K562 (cell line): ENCODE results near the gene CISD2. TPM values are rescaled to one million over a fixed set of nuclear protein-coding genes. Genes with fewer than 3 reads are reported as not detected.

ENCODE experiments used
- ATAC-seq: fragments of 200-7000 bp; cut with Tn5 transposase; 3 replicates; pipeline ENCODE4 v1.9.1; 2020; ENCODE audit warnings: moderate library complexity
- BruUV-seq: library from RNA; stranded (reverse); fragments of 400-500 nt; replicated peaks from 2 replicates; lab custom pipeline; 2021; lab: Mats Ljungman, UMichigan
- CTCF ChIA-PET: fragments of 300-600 bp; formaldehyde crosslinking; extraction: SDS; loops from one replicate; lab custom pipeline; 2021; ENCODE audit warnings: low intra/inter-chr PET ratio; lab: Yijun Ruan, JAX
- POLR2A ChIA-PET: fragments of 300-600, 350-650 bp; sonication (Branson Sonifier 250); formaldehyde crosslinking; extraction: SDS; loops from one replicate; lab custom pipeline; 2021; ENCODE audit warnings: antibody characterized with exemption, inconsistent platforms; lab: Yijun Ruan, JAX
- DNase-seq, 4 experiments: peaks; one replicate each; pipeline versions ENCODE4 v3.0.0 to v3.0.0-alpha.2; 2011 to 2018; ENCODE audit warnings: low spot score in 3 of 4, mixed read lengths in 3 of 4; ENCODE audit errors: extremely low read depth in 1 of 4
- FAIRE-seq: peaks from 2 replicates; lab custom pipeline; 2011; peaks lifted over from hg19 to GRCh38; lab: Jason Lieb, UNC
- H2AFZ ChIP-seq: 2 replicates; pipeline ENCODE4 v1.6.0; 2011; ENCODE audit warnings: low read depth, low read length, control low read depth, inconsistent platforms
- H3K27ac ChIP-seq: fragments of 200-600 bp; 3 replicates; pipeline ENCODE4 v1.8.0; 2011; ENCODE audit warnings: low read depth, mild to moderate bottlenecking, control low read depth, inconsistent platforms, low read length, moderate library complexity, mixed read lengths; ENCODE audit errors: extremely low read depth
- H3K27me3 ChIP-seq, 2 experiments: fragments of 300-600 bp in 1 of 2; 2 replicates in 1 of 2; 3 replicates in 1 of 2; pipeline versions ENCODE4 v1.6.0 to v1.8.0; 2011; ENCODE audit warnings: inconsistent platforms in 2 of 2, low read length in 2 of 2, mild to moderate bottlenecking in 1 of 2, mixed read lengths in 1 of 2, moderate library complexity in 1 of 2; ENCODE audit not compliant: control insufficient read depth in 2 of 2, insufficient read depth in 2 of 2
- H3K36me3 ChIP-seq: fragments of 300-600 bp; 3 replicates; pipeline ENCODE4 v1.8.0; 2011; ENCODE audit warnings: mild to moderate bottlenecking, low read length, inconsistent platforms; ENCODE audit not compliant: control insufficient read depth, insufficient read depth
- H3K4me1 ChIP-seq, 2 experiments: fragments of 200-600 bp in 1 of 2; replicated peaks in 1 of 2; 2 replicates in 1 of 2; 3 replicates in 1 of 2; pipeline versions ENCODE4 v1.5.1 to v1.8.0; 2011; ENCODE audit warnings: inconsistent platforms in 2 of 2, low read length in 2 of 2, mild to moderate bottlenecking in 1 of 2, mixed read lengths in 1 of 2, moderate library complexity in 1 of 2; ENCODE audit not compliant: control insufficient read depth in 2 of 2, insufficient read depth in 2 of 2
- H3K4me2 ChIP-seq: 2 replicates; pipeline ENCODE4 v1.6.1; 2011; ENCODE audit warnings: low read length, control low read depth, inconsistent platforms, mixed read lengths; ENCODE audit not compliant: insufficient read depth
- H3K4me3 ChIP-seq: fragments of 200-600 bp; sonication (generic), shearing (Covaris generic); 2 replicates; pipeline ENCODE4 v1.5.1; 2016; ENCODE audit warnings: control low read depth, inconsistent platforms
- H3K79me2 ChIP-seq: fragments of 200-600 bp; 3 replicates; pipeline ENCODE4 v1.8.0; 2011; ENCODE audit warnings: low read length, inconsistent platforms; ENCODE audit not compliant: control insufficient read depth, insufficient read depth
- H3K9ac ChIP-seq, 2 experiments: 2 replicates each; pipeline versions ENCODE4 v1.6.0 to v1.6.1; 2011; ENCODE audit warnings: low read depth in 2 of 2, low read length in 2 of 2, control low read depth in 1 of 2, inconsistent platforms in 1 of 2, mild to moderate bottlenecking in 1 of 2, mixed read lengths in 1 of 2; ENCODE audit not compliant: insufficient read depth in 1 of 2
- H3K9me1 ChIP-seq: one replicate; pipeline ENCODE4 v1.6.0; 2011; ENCODE audit warnings: inconsistent platforms, mild to moderate bottlenecking, low read length, moderate library complexity; ENCODE audit not compliant: control insufficient read depth, insufficient read depth
- H3K9me3 ChIP-seq: replicated peaks from 2 replicates; pipeline ENCODE4 v1.5.1; 2011; ENCODE audit warnings: low read depth, low read length, inconsistent platforms; ENCODE audit not compliant: control insufficient read depth, insufficient read depth
- H4K20me1 ChIP-seq: replicated peaks from 2 replicates; pipeline ENCODE4 v1.6.1; 2011; ENCODE audit warnings: low read length, inconsistent platforms, mixed read lengths; ENCODE audit not compliant: control insufficient read depth, insufficient read depth
- BDP1 ChIP-seq: IDR thresholded peaks from 3 replicates; pipeline ENCODE4 v1.6.1; 2011; ENCODE audit not compliant: insufficient read length, insufficient read depth
- CTBP1 ChIP-seq: fragments of 450-650 bp; IDR thresholded peaks from 2 replicates; pipeline ENCODE4 v1.6.1; 2016; ENCODE audit warnings: borderline replicate concordance
- CTCF ChIP-seq, 3 experiments: IDR thresholded peaks in 2 of 3; conservative IDR thresholded peaks in 1 of 3; 2 replicates each; pipeline ENCODE4 v1.5.1; 2011 to 2012; ENCODE audit warnings: low read length in 3 of 3, mild to moderate bottlenecking in 3 of 3, control low read depth in 2 of 3, improper control_type of control experiment in 1 of 3, inconsistent platforms in 1 of 3, low read depth in 1 of 3, mixed read lengths in 1 of 3, moderate library complexity in 1 of 3; ENCODE audit not compliant: insufficient read depth in 2 of 3
- HEY1 ChIP-seq: fragments of 250-450 bp; sonication (Bioruptor Pico); IDR thresholded peaks from 2 replicates; pipeline ENCODE4 v1.5.0; 2020; ENCODE audit warnings: mild to moderate bottlenecking, moderate library complexity, borderline replicate concordance
- MED1 ChIP-seq: sonication (generic); formaldehyde crosslinking; IDR thresholded peaks from 2 replicates; pipeline ENCODE4 v1.8.1; 2023; ENCODE audit warnings: missing genetic modification reagents, borderline replicate concordance
- SAFB2 ChIP-seq: fragments of 200-400 bp; formaldehyde crosslinking; IDR thresholded peaks from 2 replicates; pipeline ENCODE4 v1.6.1; 2018; ENCODE audit warnings: borderline replicate concordance, low read length, low read depth, moderate library complexity; ENCODE audit not compliant: severe bottlenecking
- SMAD2 ChIP-seq: fragments of 150-350 bp; IDR thresholded peaks from 2 replicates; pipeline ENCODE4 v1.6.1; 2014; ENCODE audit warnings: low read depth, mild to moderate bottlenecking, low read length
- SPI1 ChIP-seq: IDR thresholded peaks from 2 replicates; pipeline ENCODE4 v1.6.1; 2011; ENCODE audit warnings: low read depth, low read length, control low read depth, borderline replicate concordance
- ZC3H8 ChIP-seq: fragments of 450-650 bp; IDR thresholded peaks from 2 replicates; pipeline ENCODE4 v1.6.1; 2017
- ZNF316 ChIP-seq: fragments of 450-650 bp; IDR thresholded peaks from 2 replicates; pipeline ENCODE4 v1.6.1; 2016
- ZNF655 ChIP-seq: fragments of 250-450 bp; sonication (Bioruptor Pico); IDR thresholded peaks from 2 replicates; pipeline ENCODE4 v1.5.0; 2021
- ZNF785 ChIP-seq: fragments of 250-450 bp; sonication (Bioruptor Pico); IDR thresholded peaks from 2 replicates; pipeline ENCODE4 v1.4.0; 2020; ENCODE audit warnings: mild to moderate bottlenecking
- WGBS: fragments of 100-300 bp; shearing (Covaris generic); methylation state at CpG from one replicate; pipeline ENCODE4 v1.1.6; 2016; ENCODE audit warnings: low coverage, mixed read lengths; ENCODE audit not compliant: insufficient coverage; ENCODE audit errors: missing lambda C conversion rate; 5-methylcytosine and 5-hydroxymethylcytosine counted together
- in situ Hi-C: fragments of 300-500 bp; cut with MboI; formaldehyde crosslinking; loops from 4 replicates; pipeline ENCODE4 v1.15.0; 2018; ENCODE audit warnings: inconsistent platforms, mixed read lengths
- intact Hi-C: fragments of 100-400 bp; cut with micrococcal nuclease; formaldehyde crosslinking; loops from 2 replicates; pipeline ENCODE4 v1.14.2; 2022
- polyA plus RNA-seq, 8 experiments: library from polyadenylated mRNA; depleted of rRNA in 4 of 8; stranded (reverse) in 5 of 8; unstranded in 3 of 8; fragments of >200 nt; fragmentation: Nextera tagmentation in 2 of 8; fragmentation: Illumina TruSeq in 1 of 8; extraction: Ambion mirVana in 2 of 8; extraction: Trizol in 1 of 8; gene quantifications; 2 replicates each; pipeline versions ENCODE4 v1.2.1 to v1.2.3, GENCODE V29; 2011 to 2014; ENCODE audit warnings: inconsistent platforms in 1 of 8, missing spikeins in 1 of 8
- total RNA-seq, 7 experiments: library from RNA; depleted of rRNA in 6 of 7; stranded (reverse); fragments of >200 nt in 6 of 7; fragmentation: Illumina TruSeq in 2 of 7; extraction: Trizol in 2 of 7; gene quantifications; 2 replicates each; pipeline versions ENCODE4 v1.2.1 to v1.2.3, GENCODE V29; 2011 to 2021; ENCODE audit warnings: low replicate concordance in 1 of 7
- TF ChIP-seq, protein P1 (sequence below): IDR thresholded peaks from 3 replicates; pipeline ENCODE4 v1.6.1; 2011; ENCODE audit warnings: borderline replicate concordance, mild to moderate bottlenecking; ENCODE audit not compliant: insufficient read length, insufficient read depth

CISD2 gene
- total and polyA plus RNA-seq, 9 of the 15 experiments (the other 6 are each of a cell fraction or from before 2014, with no cell fraction given) = 37.8 to 91.4 (median 59.8) TPM

- 0 out of 2 replicates have a peak, but pooled peaks have one; percentile 24 for TF ChIP-seq SPI1
- TF ChIP-seq ZNF316 = peak; percentile 51; the same call in 1 of the 2 replicates
- no peak for TF ChIP-seq HEY1 (CRISPR knock-in tag)
- 62% methylated on average over 1 of the region's 1 CpG for WGBS
- H3K9me1 ChIP-seq = no peaks in the 10 kb centered on the region
- no peaks in the 10 kb centered on the region for H3K27me3 ChIP-seq
- H3K27ac ChIP-seq = no peak overlapping the region
- no peak overlapping the region for H3K4me2 ChIP-seq
- H3K9ac ChIP-seq = no peak overlapping the region
- FAIRE-seq (no peak), DNase-seq (no peak), ATAC-seq (no peak)
- in situ Hi-C loops = no loop called here
- H3K4me1 ChIP-seq = peaks cover 0 to 10% of the 10 kb centered on the region in 2 experiments; a peak in 3 of 5 replicates
- intact Hi-C loops = no loop called here
- CTCF ChIA-PET = no interaction called here
- no TSS peak for BruUV-seq
- peaks cover 43% of the 10 kb centered on the region for H3K79me2 ChIP-seq
- no peak overlapping the region for H3K4me3 ChIP-seq
- no peaks in the 10 kb centered on the region for H4K20me1 ChIP-seq
- POLR2A ChIA-PET = no interaction called here
- no peaks in the 10 kb centered on the region for H3K36me3 ChIP-seq
- H3K9me3 ChIP-seq = peaks cover 12% of the 10 kb centered on the region; the same call in 1 of the 2 replicates
- H2AFZ ChIP-seq = no peak overlapping the region
These were observed 6.8 kb upstream of the CISD2 start for GRCh38 chr4:102862016-102862415.

DNA sequence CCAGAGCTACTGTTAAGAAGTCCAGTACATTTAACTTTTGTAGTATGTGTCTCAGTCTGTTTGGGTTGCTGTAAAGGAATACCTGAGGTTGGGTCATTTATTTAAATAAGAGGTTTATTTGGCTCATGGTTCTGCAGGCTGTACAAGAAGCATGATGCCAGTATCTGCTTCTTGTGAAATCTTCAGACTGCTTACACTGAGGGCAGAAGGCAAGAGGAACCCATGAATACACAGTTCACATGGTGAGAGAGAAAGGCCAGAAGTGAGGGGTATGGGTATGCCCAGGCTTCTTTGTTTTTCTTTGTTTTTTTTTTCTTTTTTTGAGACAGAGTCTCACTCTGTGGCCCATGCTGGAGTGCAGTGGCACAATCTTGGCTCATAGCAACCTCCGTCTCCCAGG is 6.0 kb upstream of the CISD2 start:
- intact Hi-C loops = no loop called here
- POLR2A ChIA-PET = no interaction called here
- TF ChIP-seq, protein P1, sequence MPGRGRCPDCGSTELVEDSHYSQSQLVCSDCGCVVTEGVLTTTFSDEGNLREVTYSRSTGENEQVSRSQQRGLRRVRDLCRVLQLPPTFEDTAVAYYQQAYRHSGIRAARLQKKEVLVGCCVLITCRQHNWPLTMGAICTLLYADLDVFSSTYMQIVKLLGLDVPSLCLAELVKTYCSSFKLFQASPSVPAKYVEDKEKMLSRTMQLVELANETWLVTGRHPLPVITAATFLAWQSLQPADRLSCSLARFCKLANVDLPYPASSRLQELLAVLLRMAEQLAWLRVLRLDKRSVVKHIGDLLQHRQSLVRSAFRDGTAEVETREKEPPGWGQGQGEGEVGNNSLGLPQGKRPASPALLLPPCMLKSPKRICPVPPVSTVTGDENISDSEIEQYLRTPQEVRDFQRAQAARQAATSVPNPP = no peak
- no peak for TF ChIP-seq ZNF785 (CRISPR knock-in tag)
- TF ChIP-seq CTCF (IDR thresholded peaks at IDR 0.05 in 2 of 3, conservative IDR thresholded peaks at IDR 0.05 in 1 of 3; ENCODE audit: insufficient read depth in 2 of 3, low read depth in 1 of 3, low read length in 3 of 3) = no peak
- no peak for TF ChIP-seq CTBP1
- TF ChIP-seq BDP1 = no peak
- TF ChIP-seq SMAD2 = no peak
- TF ChIP-seq ZNF655 (CRISPR knock-in tag) = no peak
- TF ChIP-seq ZC3H8 = no peak
- TF ChIP-seq MED1 = no peak
- no peak for TF ChIP-seq SAFB2

More for the DNA sequence above, 6.0 kb upstream of the CISD2 start:
- H3K4me1 ChIP-seq = peaks cover 0 to 10% of the 10 kb centered on the region in 2 experiments; a peak in 3 of 5 replicates
- H3K27ac ChIP-seq = no peak overlapping the region
- no peaks in the 10 kb centered on the region for H4K20me1 ChIP-seq
- H3K27me3 ChIP-seq = no peaks in the 10 kb centered on the region
- no TSS peak for BruUV-seq
- CTCF ChIA-PET = no interaction called here
- no peak for DNase-seq
- FAIRE-seq = no peak
- ATAC-seq = no peak
- peaks cover 12% of the 10 kb centered on the region; the same call in 1 of the 2 replicates for H3K9me3 ChIP-seq
- H3K9ac ChIP-seq = no peak overlapping the region
- H2AFZ ChIP-seq = no peak overlapping the region
- peaks cover 50% of the 10 kb centered on the region for H3K79me2 ChIP-seq
- no peaks in the 10 kb centered on the region for H3K36me3 ChIP-seq
- H3K4me2 ChIP-seq = no peak overlapping the region
- 100% methylated on average over 1 of the region's 1 CpG for WGBS
- no peak overlapping the region for H3K4me3 ChIP-seq
- in situ Hi-C loops = no loop called here
- no peaks in the 10 kb centered on the region for H3K9me1 ChIP-seq
